Measurements from ENCODE around the gene PLEKHA1. TPM values are rescaled to one million over a fixed set of nuclear protein-coding genes. Genes with fewer than 3 reads are reported as not detected.

PLEKHA1 gene
- total RNA-seq, 5 donors from 2014 or later (not counting 1 experiment from before 2014, with no cell fraction given), result 36.8 to 58.6 (median 40.5) TPM

DNA sequence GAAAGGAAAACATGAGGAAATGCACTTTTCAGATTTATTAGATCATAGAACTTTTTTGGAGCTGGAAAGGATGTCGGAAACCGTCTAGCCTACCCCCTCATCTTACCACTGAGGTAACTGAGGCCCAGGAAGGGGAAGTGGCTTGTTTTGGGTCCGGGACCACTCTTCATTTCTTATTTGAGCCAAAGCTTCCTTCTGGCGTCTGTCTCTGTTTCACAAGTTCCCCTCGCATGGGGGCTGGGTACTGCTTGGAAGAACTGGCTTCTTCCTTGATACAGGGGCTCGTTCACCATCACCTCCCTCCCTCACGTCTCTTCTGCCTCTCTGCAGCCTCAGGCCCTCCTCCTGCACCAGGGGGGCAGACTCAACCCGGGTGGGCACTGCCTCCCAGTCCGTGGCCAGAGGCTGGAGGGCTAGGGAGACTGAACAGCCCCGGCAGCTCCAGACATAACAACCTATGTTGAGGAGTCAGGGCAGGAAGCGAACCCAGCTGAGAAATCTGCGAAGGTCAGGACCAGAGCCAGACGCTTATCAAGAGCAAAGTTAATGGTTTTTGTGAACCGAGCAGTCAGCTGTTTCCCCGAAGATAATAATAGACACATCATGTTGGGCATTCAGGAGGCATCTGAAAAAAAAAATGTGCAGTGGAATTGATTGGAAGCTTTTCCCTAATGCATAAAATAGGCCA is 99.8 kb downstream of the PLEKHA1 start:
- Histone ChIP-seq H3K9me3 (no peaks in the 10 kb centered on the region), H3K4me1 (ENCODE audit: control insufficient read depth in 1 of 2, extremely low read depth in 1 of 2, insufficient read depth in 2 of 2, low read length in 2 of 2) (peaks cover 0 to 5% of the 10 kb centered on the region in 2 experiments), H3K27me3 (replicated peaks in 1 of 2; ENCODE audit: control insufficient read depth in 2 of 2, extremely low read depth in 1 of 2, insufficient read depth in 2 of 2, low read length in 1 of 2) (peaks cover 5 to 13% of the 10 kb centered on the region in 2 experiments), H3K27ac (ENCODE audit: low read length) (no peak overlapping the region), H3K4me3 (ENCODE audit: control insufficient read depth in 1 of 2, extremely low read depth in 1 of 2, low read length in 1 of 2) (no peak overlapping the region), H3K36me3 (ENCODE audit: control insufficient read depth in 2 of 2, extremely low read depth in 1 of 2, insufficient read depth in 1 of 2, low read length in 1 of 2) (no peaks in the 10 kb centered on the region)
- CTCF ChIA-PET, result no interaction called here
- WGBS (ENCODE audit: insufficient coverage), result 26% methylated on average over 9 of the region's 15 CpGs
- H3K36me3 Mint-ChIP-seq, result no peaks in the 10 kb centered on the region
- DNase-seq (no peak), ATAC-seq (replicated peaks in 1 of 4) (no peak)
- H3K4me3 Mint-ChIP-seq, result peak overlapping the region in 1 of 3 donors; percentile 43
- H3K4me1 Mint-ChIP-seq, result peaks cover 6 to 11% (median 8%) of the 10 kb centered on the region in 3 donors
- H3K27ac Mint-ChIP-seq, result no peak overlapping the region
- no peaks in the 10 kb centered on the region for H3K9me3 Mint-ChIP-seq
- peaks cover 18 to 28% of the 10 kb centered on the region in 2 donors for H3K27me3 Mint-ChIP-seq
- POLR2A ChIA-PET, result no interaction called here

DNA sequence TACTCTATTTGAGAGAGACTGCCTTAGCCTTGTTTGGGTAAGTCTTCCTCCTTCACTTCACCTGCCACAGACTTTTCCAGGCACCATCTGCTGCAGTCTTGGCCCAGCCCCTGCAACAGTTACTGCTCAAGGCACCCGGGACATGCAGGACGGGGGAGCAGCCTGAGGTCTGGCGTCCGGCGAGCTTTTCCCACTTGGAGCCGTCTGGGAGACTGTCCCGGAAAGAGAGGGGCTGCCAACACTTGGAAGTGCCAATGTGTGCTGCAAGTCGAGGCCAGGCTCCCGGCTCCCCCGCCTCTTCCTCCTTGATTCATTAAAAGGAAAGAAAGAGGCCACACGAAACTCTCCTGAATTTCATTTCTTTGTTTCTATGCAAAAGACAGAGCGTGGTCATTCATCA is 100.6 kb downstream of the PLEKHA1 start:
- ATAC-seq (replicated peaks in 1 of 4), result no peak
- no peaks in the 10 kb centered on the region for H3K36me3 ChIP-seq (ENCODE audit: control insufficient read depth in 2 of 2, extremely low read depth in 1 of 2, insufficient read depth in 1 of 2, low read length in 1 of 2)
- no peak for DNase-seq
- H3K4me3 ChIP-seq (ENCODE audit: control insufficient read depth in 1 of 2, extremely low read depth in 1 of 2, low read length in 1 of 2), result no peak overlapping the region
- Mint-ChIP-seq H3K27ac (no peak overlapping the region), H3K36me3 (no peaks in the 10 kb centered on the region), H3K4me3 (no peak overlapping the region), H3K4me1 (peaks cover 6 to 11% (median 8%) of the 10 kb centered on the region in 3 donors), H3K9me3 (no peaks in the 10 kb centered on the region), H3K27me3 (peaks cover 18 to 27% of the 10 kb centered on the region in 2 donors)
- ChIA-PET POLR2A (no interaction called here), CTCF (no interaction called here)
- H3K4me1 ChIP-seq (ENCODE audit: control insufficient read depth in 1 of 2, extremely low read depth in 1 of 2, insufficient read depth in 2 of 2, low read length in 2 of 2), result peaks cover 0 to 5% of the 10 kb centered on the region in 2 experiments
- 75% methylated on average over 10 of the region's 12 CpGs for WGBS (ENCODE audit: insufficient coverage)
- H3K9me3 ChIP-seq, result no peaks in the 10 kb centered on the region
- no peak overlapping the region for H3K27ac ChIP-seq (ENCODE audit: low read length)
- peaks cover 5 to 12% of the 10 kb centered on the region in 2 experiments for H3K27me3 ChIP-seq (replicated peaks in 1 of 2; ENCODE audit: control insufficient read depth in 2 of 2, extremely low read depth in 1 of 2, insufficient read depth in 2 of 2, low read length in 1 of 2)

DNA sequence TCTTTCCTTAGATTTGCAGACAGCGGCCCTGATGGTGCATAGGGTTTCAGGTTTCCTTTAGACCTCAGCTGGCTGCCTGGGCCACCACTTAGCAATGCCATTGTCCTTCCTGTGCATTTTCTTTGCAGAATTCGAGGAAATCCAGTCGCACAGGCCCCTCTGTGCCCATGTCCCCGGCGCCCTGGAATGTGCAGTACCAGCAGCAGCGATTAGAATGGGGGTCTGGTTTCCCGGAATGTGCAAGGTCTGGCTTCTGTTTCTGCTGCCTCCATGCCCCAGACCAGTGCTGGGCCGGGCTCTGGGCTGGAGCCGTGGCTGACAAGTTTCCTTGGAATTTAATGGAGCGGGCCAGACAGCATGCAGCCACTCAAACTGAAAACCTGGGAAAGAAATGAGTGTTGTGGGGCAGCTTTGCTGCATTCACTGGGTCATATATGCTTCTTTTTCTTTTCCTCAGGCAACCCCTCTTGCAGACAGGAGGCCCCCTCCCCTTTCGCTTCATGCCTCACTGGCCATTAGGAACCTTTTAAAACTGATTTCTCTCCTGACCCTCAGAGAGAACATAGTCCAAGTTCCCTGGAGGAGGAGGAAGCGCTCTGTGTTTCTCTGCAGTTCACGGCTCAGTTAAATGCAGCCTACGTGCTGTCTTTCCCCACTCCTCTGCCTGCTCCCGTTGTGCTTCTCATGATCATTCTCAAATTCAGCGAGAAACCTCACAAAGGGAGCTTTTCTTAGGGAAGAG is 101.3 kb downstream of the PLEKHA1 start:
- no peaks in the 10 kb centered on the region for H3K36me3 Mint-ChIP-seq
- POLR2A ChIA-PET, result no interaction called here
- Histone ChIP-seq H3K9me3 (no peaks in the 10 kb centered on the region), H3K27ac (ENCODE audit: low read length) (no peak overlapping the region), H3K36me3 (ENCODE audit: control insufficient read depth in 2 of 2, extremely low read depth in 1 of 2, insufficient read depth in 1 of 2, low read length in 1 of 2) (no peaks in the 10 kb centered on the region), H3K4me3 (ENCODE audit: control insufficient read depth in 1 of 2, extremely low read depth in 1 of 2, low read length in 1 of 2) (no peak overlapping the region), H3K27me3 (replicated peaks in 1 of 2; ENCODE audit: control insufficient read depth in 2 of 2, extremely low read depth in 1 of 2, insufficient read depth in 2 of 2, low read length in 1 of 2) (peaks cover 5 to 16% of the 10 kb centered on the region in 2 experiments), H3K4me1 (ENCODE audit: control insufficient read depth in 1 of 2, extremely low read depth in 1 of 2, insufficient read depth in 2 of 2, low read length in 2 of 2) (peaks cover 0 to 5% of the 10 kb centered on the region in 2 experiments)
- DNase-seq (no peak), ATAC-seq (replicated peaks in 1 of 4) (no peak)
- CTCF ChIA-PET, result no interaction called here
- WGBS (ENCODE audit: insufficient coverage), result 77% methylated on average over 13 of the region's 16 CpGs
- H3K27ac Mint-ChIP-seq, result no peak overlapping the region
- peaks cover 6 to 11% (median 8%) of the 10 kb centered on the region in 3 donors for H3K4me1 Mint-ChIP-seq
- H3K27me3 Mint-ChIP-seq, result peaks cover 17 to 23% of the 10 kb centered on the region in 2 donors
- no peaks in the 10 kb centered on the region for H3K9me3 Mint-ChIP-seq
- H3K4me3 Mint-ChIP-seq, result no peak overlapping the region

DNA sequence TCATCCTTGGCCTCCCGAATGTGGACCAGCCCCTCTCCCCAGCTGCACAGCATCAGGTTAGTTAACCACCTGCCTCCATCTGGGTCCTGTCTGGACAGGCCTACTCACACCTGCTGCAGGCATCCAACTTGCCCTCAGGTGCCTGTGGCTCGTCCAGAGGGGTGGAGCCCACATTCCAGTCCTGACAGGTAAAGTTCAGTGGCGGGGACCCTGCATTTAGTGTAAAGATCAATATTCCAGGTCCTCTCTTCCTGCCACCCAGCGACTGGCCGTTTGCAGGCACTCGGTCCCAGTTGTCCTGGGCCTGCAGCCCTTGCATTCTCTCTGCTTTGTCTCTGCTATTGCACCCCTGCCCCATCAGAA is 101.8 kb downstream of the PLEKHA1 start:
- no peak overlapping the region for H3K4me3 ChIP-seq (ENCODE audit: control insufficient read depth in 1 of 2, extremely low read depth in 1 of 2, low read length in 1 of 2)
- ChIA-PET POLR2A (no interaction called here), CTCF (no interaction called here)
- peaks cover 0 to 5% of the 10 kb centered on the region in 2 experiments for H3K4me1 ChIP-seq (ENCODE audit: control insufficient read depth in 1 of 2, extremely low read depth in 1 of 2, insufficient read depth in 2 of 2, low read length in 2 of 2)
- H3K27me3 ChIP-seq (replicated peaks in 1 of 2; ENCODE audit: control insufficient read depth in 2 of 2, extremely low read depth in 1 of 2, insufficient read depth in 2 of 2, low read length in 1 of 2), result peaks cover 5 to 16% of the 10 kb centered on the region in 2 experiments
- H3K27ac ChIP-seq (ENCODE audit: low read length), result no peak overlapping the region
- H3K36me3 ChIP-seq (ENCODE audit: control insufficient read depth in 2 of 2, extremely low read depth in 1 of 2, insufficient read depth in 1 of 2, low read length in 1 of 2), result no peaks in the 10 kb centered on the region
- Mint-ChIP-seq H3K4me1 (peaks cover 6 to 11% (median 8%) of the 10 kb centered on the region in 3 donors), H3K27ac (no peak overlapping the region), H3K36me3 (no peaks in the 10 kb centered on the region), H3K9me3 (no peaks in the 10 kb centered on the region), H3K4me3 (no peak overlapping the region), H3K27me3 (peaks cover 13 to 18% of the 10 kb centered on the region in 2 donors)
- ATAC-seq (replicated peaks in 1 of 4) (no peak), DNase-seq (no peak)
- no peaks in the 10 kb centered on the region for H3K9me3 ChIP-seq
- WGBS (ENCODE audit: insufficient coverage), result 71% methylated on average over 3 of the region's 6 CpGs

DNA sequence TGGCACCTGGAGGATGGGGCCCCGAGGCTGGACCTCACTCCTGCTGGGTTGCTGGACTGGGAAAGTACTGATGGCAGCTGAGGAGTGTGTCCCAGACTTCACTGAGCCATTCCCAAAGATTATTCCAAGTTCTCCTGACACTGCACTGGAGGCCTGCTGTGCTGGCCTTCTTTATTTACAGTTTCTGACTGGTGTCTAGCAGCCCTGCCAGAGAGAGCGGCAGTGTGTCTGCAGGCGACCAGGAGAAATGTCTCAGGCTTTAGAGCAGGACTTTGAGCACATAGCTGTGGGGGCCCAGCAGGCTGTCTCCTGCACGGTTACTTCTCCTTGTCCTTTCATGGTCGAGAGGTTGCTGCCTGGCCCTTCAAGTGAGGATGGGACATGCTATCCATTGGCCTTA is 102.9 kb downstream of the PLEKHA1 start:
- ChIA-PET CTCF (no interaction called here), POLR2A (no interaction called here)
- ATAC-seq (replicated peaks in 1 of 4) (no peak), DNase-seq (no peak)
- Histone ChIP-seq H3K27me3 (replicated peaks in 1 of 2; ENCODE audit: control insufficient read depth in 2 of 2, extremely low read depth in 1 of 2, insufficient read depth in 2 of 2, low read length in 1 of 2) (peaks cover 5 to 14% of the 10 kb centered on the region in 2 experiments), H3K9me3 (no peaks in the 10 kb centered on the region), H3K4me1 (ENCODE audit: control insufficient read depth in 1 of 2, extremely low read depth in 1 of 2, insufficient read depth in 2 of 2, low read length in 2 of 2) (peaks cover 0 to 5% of the 10 kb centered on the region in 2 experiments), H3K4me3 (ENCODE audit: control insufficient read depth in 1 of 2, extremely low read depth in 1 of 2, low read length in 1 of 2) (no peak overlapping the region), H3K27ac (ENCODE audit: low read length) (no peak overlapping the region), H3K36me3 (ENCODE audit: control insufficient read depth in 2 of 2, extremely low read depth in 1 of 2, insufficient read depth in 1 of 2, low read length in 1 of 2) (no peaks in the 10 kb centered on the region)
- no peak overlapping the region for H3K4me3 Mint-ChIP-seq
- H3K27ac Mint-ChIP-seq, result no peak overlapping the region
- H3K9me3 Mint-ChIP-seq, result peaks cover 3 to 5% (median 4%) of the 10 kb centered on the region in 3 donors
- no peaks in the 10 kb centered on the region for H3K36me3 Mint-ChIP-seq
- peaks cover 11 to 20% of the 10 kb centered on the region in 2 donors for H3K27me3 Mint-ChIP-seq
- peaks cover 6 to 11% (median 8%) of the 10 kb centered on the region in 3 donors for H3K4me1 Mint-ChIP-seq
- WGBS (ENCODE audit: insufficient coverage), result 75% methylated on average over 5 of the region's 5 CpGs

DNA sequence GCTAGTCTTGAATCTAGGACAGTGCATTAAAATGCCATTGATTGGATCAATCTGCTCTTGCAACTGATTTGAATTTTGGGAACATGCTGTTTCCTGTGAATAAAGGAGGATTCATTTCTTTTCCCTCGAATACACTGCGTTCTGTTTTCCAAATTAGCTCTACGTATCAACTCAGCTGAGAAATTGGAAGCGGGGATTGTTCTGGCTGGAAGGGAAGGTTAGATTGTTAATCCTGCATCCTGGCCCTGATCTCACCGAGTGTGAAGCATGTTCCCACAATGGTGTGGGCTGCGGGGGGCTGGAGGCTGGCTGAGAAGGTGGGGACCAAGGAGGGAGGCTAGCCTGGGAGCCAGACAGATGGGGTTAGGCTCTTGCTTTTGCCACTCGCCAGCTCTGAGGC is 104.5 kb downstream of the PLEKHA1 start:
- no peak overlapping the region for H3K27ac Mint-ChIP-seq

More for the DNA sequence above, 104.5 kb downstream of the PLEKHA1 start:
- Histone ChIP-seq H3K4me3 (ENCODE audit: control insufficient read depth in 1 of 2, extremely low read depth in 1 of 2, low read length in 1 of 2) (no peak overlapping the region), H3K4me1 (ENCODE audit: control insufficient read depth in 1 of 2, extremely low read depth in 1 of 2, insufficient read depth in 2 of 2, low read length in 2 of 2) (peaks cover 0 to 5% of the 10 kb centered on the region in 2 experiments), H3K9me3 (no peaks in the 10 kb centered on the region), H3K27me3 (replicated peaks in 1 of 2; ENCODE audit: control insufficient read depth in 2 of 2, extremely low read depth in 1 of 2, insufficient read depth in 2 of 2, low read length in 1 of 2) (peaks cover 4 to 15% of the 10 kb centered on the region in 2 experiments), H3K27ac (ENCODE audit: low read length) (no peak overlapping the region), H3K36me3 (ENCODE audit: control insufficient read depth in 2 of 2, extremely low read depth in 1 of 2, insufficient read depth in 1 of 2, low read length in 1 of 2) (no peaks in the 10 kb centered on the region)
- Mint-ChIP-seq H3K4me3 (no peak overlapping the region), H3K9me3 (peaks cover 3 to 5% (median 4%) of the 10 kb centered on the region in 3 donors), H3K27me3 (peaks cover 11 to 19% of the 10 kb centered on the region in 2 donors), H3K4me1 (peaks cover 6 to 9% (median 8%) of the 10 kb centered on the region in 3 donors), H3K36me3 (no peaks in the 10 kb centered on the region)
- ChIA-PET POLR2A (no interaction called here), CTCF (no interaction called here)
- DNase-seq, result no peak
- no peak for ATAC-seq (replicated peaks in 1 of 4)
- WGBS (ENCODE audit: insufficient coverage), result 90% methylated on average over 4 of the region's 7 CpGs

Measured in T-cell (primary cell).